Spleen (tissue), 7 donors: ENCODE measurements around the gene FAM83E.

Experiments
- POLR2A ChIP-seq, 3 donors: fragments of 450-650 bp; IDR thresholded peaks; one replicate each; pipeline ENCODE4 v1.5.1; 2017; ENCODE audit warnings: antibody characterized with exemption in 3 of 3, mild to moderate bottlenecking in 1 of 3
- POLR2AphosphoS5 ChIP-seq, 3 donors: sonication (generic); formaldehyde crosslinking; IDR thresholded peaks; one replicate each; pipeline ENCODE4 v1.5.1; 2017; ENCODE audit warnings: antibody characterized with exemption in 3 of 3
- TF ChIP-seq, protein P1 (sequence below), 11 experiments: fragments of 200-600 bp in 7 of 11; fragments of 450-650 bp in 4 of 11; sonication (generic) in 4 of 11; IDR thresholded peaks in 8 of 11; conservative IDR thresholded peaks in 3 of 11; 1 replicate in 7 of 11; 2 replicates in 4 of 11; pipeline versions ENCODE4 v1.4.0 to v1.8.0; 2016 to 2021; ENCODE audit warnings: antibody characterized with exemption in 11 of 11, inconsistent platforms in 4 of 11, mild to moderate bottlenecking in 1 of 11
- donor health status: DM: no; HTN: no; CAD: no; lungs with moderate emphysema.
- donor health status: DM: no; HTN: no; CAD: no.
- donor health status: DM: no; HTN: no; CAD: no.

DNA sequence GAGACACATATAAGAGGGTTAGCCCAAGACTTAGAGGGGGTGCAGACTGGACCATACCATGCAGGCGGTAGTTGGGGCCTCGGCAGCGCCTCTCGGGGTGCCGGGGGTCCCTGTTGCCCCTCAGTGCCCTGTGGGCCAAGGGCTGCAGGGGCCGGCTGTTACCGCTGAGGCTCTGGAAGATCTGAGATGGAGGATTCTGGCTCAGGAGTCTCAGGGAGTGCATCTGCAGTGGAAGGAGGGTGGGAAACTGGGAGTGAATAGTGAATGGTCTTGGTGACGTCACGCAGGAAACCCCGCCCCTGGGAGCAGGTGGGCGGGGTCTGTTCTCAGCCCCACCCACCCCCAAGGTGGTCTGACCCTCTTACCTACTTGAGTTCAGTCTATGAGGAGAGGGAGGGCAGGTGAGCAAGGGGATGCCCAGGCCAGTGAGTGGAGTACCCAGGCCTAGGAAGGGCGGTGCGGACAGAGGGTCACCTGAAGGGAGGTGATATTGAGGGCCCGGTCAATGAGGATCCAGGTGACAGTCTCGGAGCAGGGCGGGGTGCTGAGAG lies 24.0 kb upstream of the FAM83E start:
- TF ChIP-seq, protein P1, sequence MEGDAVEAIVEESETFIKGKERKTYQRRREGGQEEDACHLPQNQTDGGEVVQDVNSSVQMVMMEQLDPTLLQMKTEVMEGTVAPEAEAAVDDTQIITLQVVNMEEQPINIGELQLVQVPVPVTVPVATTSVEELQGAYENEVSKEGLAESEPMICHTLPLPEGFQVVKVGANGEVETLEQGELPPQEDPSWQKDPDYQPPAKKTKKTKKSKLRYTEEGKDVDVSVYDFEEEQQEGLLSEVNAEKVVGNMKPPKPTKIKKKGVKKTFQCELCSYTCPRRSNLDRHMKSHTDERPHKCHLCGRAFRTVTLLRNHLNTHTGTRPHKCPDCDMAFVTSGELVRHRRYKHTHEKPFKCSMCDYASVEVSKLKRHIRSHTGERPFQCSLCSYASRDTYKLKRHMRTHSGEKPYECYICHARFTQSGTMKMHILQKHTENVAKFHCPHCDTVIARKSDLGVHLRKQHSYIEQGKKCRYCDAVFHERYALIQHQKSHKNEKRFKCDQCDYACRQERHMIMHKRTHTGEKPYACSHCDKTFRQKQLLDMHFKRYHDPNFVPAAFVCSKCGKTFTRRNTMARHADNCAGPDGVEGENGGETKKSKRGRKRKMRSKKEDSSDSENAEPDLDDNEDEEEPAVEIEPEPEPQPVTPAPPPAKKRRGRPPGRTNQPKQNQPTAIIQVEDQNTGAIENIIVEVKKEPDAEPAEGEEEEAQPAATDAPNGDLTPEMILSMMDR (IDR thresholded peaks at IDR 0.05 in 8 of 11, conservative IDR thresholded peaks at IDR 0.05 in 3 of 11): no peak
- TF ChIP-seq POLR2AphosphoS5 (IDR thresholded peaks at IDR 0.05): no peak
- no peak for TF ChIP-seq POLR2A (IDR thresholded peaks at IDR 0.05)
